Panc1 (cell line): ENCODE results near the gene CEBPB.

Experiments
- REST ChIP-seq, 2 experiments: IDR thresholded peaks; 2 replicates each; pipeline ENCODE4 v1.6.1; 2011 to 2012; ENCODE audit warnings: low read depth in 2 of 2, control low read depth in 1 of 2, low read length in 1 of 2, mild to moderate bottlenecking in 1 of 2, moderate library complexity in 1 of 2; ENCODE audit not compliant: insufficient read depth in 1 of 2
- TF ChIP-seq, protein P1 (sequence below): fragments of 450-650 bp; IDR thresholded peaks from 2 replicates; pipeline ENCODE4 v1.5.1; 2017; ENCODE audit warnings: mild to moderate bottlenecking

- TF ChIP-seq, protein P1, sequence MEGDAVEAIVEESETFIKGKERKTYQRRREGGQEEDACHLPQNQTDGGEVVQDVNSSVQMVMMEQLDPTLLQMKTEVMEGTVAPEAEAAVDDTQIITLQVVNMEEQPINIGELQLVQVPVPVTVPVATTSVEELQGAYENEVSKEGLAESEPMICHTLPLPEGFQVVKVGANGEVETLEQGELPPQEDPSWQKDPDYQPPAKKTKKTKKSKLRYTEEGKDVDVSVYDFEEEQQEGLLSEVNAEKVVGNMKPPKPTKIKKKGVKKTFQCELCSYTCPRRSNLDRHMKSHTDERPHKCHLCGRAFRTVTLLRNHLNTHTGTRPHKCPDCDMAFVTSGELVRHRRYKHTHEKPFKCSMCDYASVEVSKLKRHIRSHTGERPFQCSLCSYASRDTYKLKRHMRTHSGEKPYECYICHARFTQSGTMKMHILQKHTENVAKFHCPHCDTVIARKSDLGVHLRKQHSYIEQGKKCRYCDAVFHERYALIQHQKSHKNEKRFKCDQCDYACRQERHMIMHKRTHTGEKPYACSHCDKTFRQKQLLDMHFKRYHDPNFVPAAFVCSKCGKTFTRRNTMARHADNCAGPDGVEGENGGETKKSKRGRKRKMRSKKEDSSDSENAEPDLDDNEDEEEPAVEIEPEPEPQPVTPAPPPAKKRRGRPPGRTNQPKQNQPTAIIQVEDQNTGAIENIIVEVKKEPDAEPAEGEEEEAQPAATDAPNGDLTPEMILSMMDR, result no peak
- TF ChIP-seq REST (IDR thresholded peaks at IDR 0.05; ENCODE audit: insufficient read depth in 1 of 2, low read depth in 2 of 2, low read length in 1 of 2), result no peak
These were observed 18.1 kb upstream of the CEBPB start for GRCh38 chr20:50172347-50173013.
